K562 (cell line): ENCODE data around the gene TRIM77. TPM values are rescaled to one million over a fixed set of nuclear protein-coding genes. Genes with fewer than 3 reads are reported as not detected.
"Not testable (repeated sequence)": the region's sequence is repeated elsewhere in the genome, so short reads cannot be mapped to it uniquely, and the experiment has no call there.

Experiments used
- ATAC-seq: fragments of 200-7000 bp; cut with Tn5 transposase; 3 replicates; pipeline ENCODE4 v1.9.1; 2020; ENCODE audit warnings: moderate library complexity
- BruUV-seq: library from RNA; stranded (reverse); fragments of 400-500 nt; replicated peaks from 2 replicates; lab custom pipeline; 2021; lab: Mats Ljungman, UMichigan
- CTCF ChIA-PET: fragments of 300-600 bp; formaldehyde crosslinking; extraction: SDS; loops from one replicate; lab custom pipeline; 2021; ENCODE audit warnings: low intra/inter-chr PET ratio; lab: Yijun Ruan, JAX
- POLR2A ChIA-PET: fragments of 300-600, 350-650 bp; sonication (Branson Sonifier 250); formaldehyde crosslinking; extraction: SDS; loops from one replicate; lab custom pipeline; 2021; ENCODE audit warnings: antibody characterized with exemption, inconsistent platforms; lab: Yijun Ruan, JAX
- DNase-seq, 4 experiments: peaks; one replicate each; pipeline versions ENCODE4 v3.0.0 to v3.0.0-alpha.2; 2011 to 2018; ENCODE audit warnings: low spot score in 3 of 4, mixed read lengths in 3 of 4; ENCODE audit errors: extremely low read depth in 1 of 4
- FAIRE-seq: peaks from 2 replicates; lab custom pipeline; 2011; peaks lifted over from hg19 to GRCh38; lab: Jason Lieb, UNC
- H2AFZ ChIP-seq: 2 replicates; pipeline ENCODE4 v1.6.0; 2011; ENCODE audit warnings: low read depth, low read length, control low read depth, inconsistent platforms
- H3K27ac ChIP-seq: fragments of 200-600 bp; 3 replicates; pipeline ENCODE4 v1.8.0; 2011; ENCODE audit warnings: low read depth, mild to moderate bottlenecking, control low read depth, inconsistent platforms, low read length, moderate library complexity, mixed read lengths; ENCODE audit errors: extremely low read depth
- H3K27me3 ChIP-seq, 2 experiments: fragments of 300-600 bp in 1 of 2; 2 replicates in 1 of 2; 3 replicates in 1 of 2; pipeline versions ENCODE4 v1.6.0 to v1.8.0; 2011; ENCODE audit warnings: inconsistent platforms in 2 of 2, low read length in 2 of 2, mild to moderate bottlenecking in 1 of 2, mixed read lengths in 1 of 2, moderate library complexity in 1 of 2; ENCODE audit not compliant: control insufficient read depth in 2 of 2, insufficient read depth in 2 of 2
- H3K36me3 ChIP-seq: fragments of 300-600 bp; 3 replicates; pipeline ENCODE4 v1.8.0; 2011; ENCODE audit warnings: mild to moderate bottlenecking, low read length, inconsistent platforms; ENCODE audit not compliant: control insufficient read depth, insufficient read depth
- H3K4me1 ChIP-seq, 2 experiments: fragments of 200-600 bp in 1 of 2; replicated peaks in 1 of 2; 2 replicates in 1 of 2; 3 replicates in 1 of 2; pipeline versions ENCODE4 v1.5.1 to v1.8.0; 2011; ENCODE audit warnings: inconsistent platforms in 2 of 2, low read length in 2 of 2, mild to moderate bottlenecking in 1 of 2, mixed read lengths in 1 of 2, moderate library complexity in 1 of 2; ENCODE audit not compliant: control insufficient read depth in 2 of 2, insufficient read depth in 2 of 2
- H3K4me2 ChIP-seq: 2 replicates; pipeline ENCODE4 v1.6.1; 2011; ENCODE audit warnings: low read length, control low read depth, inconsistent platforms, mixed read lengths; ENCODE audit not compliant: insufficient read depth
- H3K4me3 ChIP-seq: fragments of 200-600 bp; sonication (generic), shearing (Covaris generic); 2 replicates; pipeline ENCODE4 v1.5.1; 2016; ENCODE audit warnings: control low read depth, inconsistent platforms
- H3K79me2 ChIP-seq: fragments of 200-600 bp; 3 replicates; pipeline ENCODE4 v1.8.0; 2011; ENCODE audit warnings: low read length, inconsistent platforms; ENCODE audit not compliant: control insufficient read depth, insufficient read depth
- H3K9ac ChIP-seq, 2 experiments: 2 replicates each; pipeline versions ENCODE4 v1.6.0 to v1.6.1; 2011; ENCODE audit warnings: low read depth in 2 of 2, low read length in 2 of 2, control low read depth in 1 of 2, inconsistent platforms in 1 of 2, mild to moderate bottlenecking in 1 of 2, mixed read lengths in 1 of 2; ENCODE audit not compliant: insufficient read depth in 1 of 2
- H3K9me1 ChIP-seq: one replicate; pipeline ENCODE4 v1.6.0; 2011; ENCODE audit warnings: inconsistent platforms, mild to moderate bottlenecking, low read length, moderate library complexity; ENCODE audit not compliant: control insufficient read depth, insufficient read depth
- H3K9me3 ChIP-seq: replicated peaks from 2 replicates; pipeline ENCODE4 v1.5.1; 2011; ENCODE audit warnings: low read depth, low read length, inconsistent platforms; ENCODE audit not compliant: control insufficient read depth, insufficient read depth
- H4K20me1 ChIP-seq: replicated peaks from 2 replicates; pipeline ENCODE4 v1.6.1; 2011; ENCODE audit warnings: low read length, inconsistent platforms, mixed read lengths; ENCODE audit not compliant: control insufficient read depth, insufficient read depth
- RAD21 ChIP-seq, 2 experiments: fragments of 250-450 bp in 1 of 2; fragments of 450-650 bp in 1 of 2; sonication (Bioruptor Pico) in 1 of 2; formaldehyde crosslinking in 1 of 2; IDR thresholded peaks in 1 of 2; conservative IDR thresholded peaks in 1 of 2; 2 replicates each; pipeline versions ENCODE4 v1.4.0 to v1.8.0; 2020 to 2022; ENCODE audit warnings: mild to moderate bottlenecking in 2 of 2, moderate library complexity in 1 of 2
- WGBS: fragments of 100-300 bp; shearing (Covaris generic); methylation state at CpG from one replicate; pipeline ENCODE4 v1.1.6; 2016; ENCODE audit warnings: low coverage, mixed read lengths; ENCODE audit not compliant: insufficient coverage; ENCODE audit errors: missing lambda C conversion rate; 5-methylcytosine and 5-hydroxymethylcytosine counted together
- in situ Hi-C: fragments of 300-500 bp; cut with MboI; formaldehyde crosslinking; loops from 4 replicates; pipeline ENCODE4 v1.15.0; 2018; ENCODE audit warnings: inconsistent platforms, mixed read lengths
- intact Hi-C: fragments of 100-400 bp; cut with micrococcal nuclease; formaldehyde crosslinking; loops from 2 replicates; pipeline ENCODE4 v1.14.2; 2022
- polyA plus RNA-seq, 8 experiments: library from polyadenylated mRNA; depleted of rRNA in 4 of 8; stranded (reverse) in 5 of 8; unstranded in 3 of 8; fragments of >200 nt; fragmentation: Nextera tagmentation in 2 of 8; fragmentation: Illumina TruSeq in 1 of 8; extraction: Ambion mirVana in 2 of 8; extraction: Trizol in 1 of 8; gene quantifications; 2 replicates each; pipeline versions ENCODE4 v1.2.1 to v1.2.3, GENCODE V29; 2011 to 2014; ENCODE audit warnings: inconsistent platforms in 1 of 8, missing spikeins in 1 of 8
- total RNA-seq, 7 experiments: library from RNA; depleted of rRNA in 6 of 7; stranded (reverse); fragments of >200 nt in 6 of 7; fragmentation: Illumina TruSeq in 2 of 7; extraction: Trizol in 2 of 7; gene quantifications; 2 replicates each; pipeline versions ENCODE4 v1.2.1 to v1.2.3, GENCODE V29; 2011 to 2021; ENCODE audit warnings: low replicate concordance in 1 of 7

The TRIM77 gene
- total and polyA plus RNA-seq, 9 of the 15 experiments (the other 6 are each of a cell fraction or from before 2014, with no cell fraction given), result not detected

GRCh38 chr11:89673380-89673779, 36.7 kb upstream of the TRIM77 start:
- H3K4me3 ChIP-seq, CTCF ChIA-PET, H3K27me3 ChIP-seq, H4K20me1 ChIP-seq, H2AFZ ChIP-seq, H3K9me3 ChIP-seq, POLR2A ChIA-PET, BruUV-seq, H3K79me2 ChIP-seq, H3K9ac ChIP-seq, H3K36me3 ChIP-seq, DNase-seq, H3K4me1 ChIP-seq, H3K9me1 ChIP-seq, H3K27ac ChIP-seq, H3K4me2 ChIP-seq, ATAC-seq, FAIRE-seq, intact Hi-C loops, in situ Hi-C loops: not testable (repeated sequence)
- 4% methylated on average over 2 of the region's 2 CpGs for WGBS

- H3K27ac ChIP-seq, POLR2A ChIA-PET, H3K9me1 ChIP-seq, H3K9me3 ChIP-seq, CTCF ChIA-PET, H3K4me3 ChIP-seq, H3K36me3 ChIP-seq, H3K4me2 ChIP-seq, BruUV-seq, H3K9ac ChIP-seq, in situ Hi-C loops, H3K79me2 ChIP-seq, H3K27me3 ChIP-seq, H2AFZ ChIP-seq, ATAC-seq, DNase-seq, FAIRE-seq, intact Hi-C loops, H4K20me1 ChIP-seq, H3K4me1 ChIP-seq: not testable (repeated sequence)
- TF ChIP-seq RAD21 (CRISPR knock-in tag; conservative IDR thresholded peaks at IDR 0.05 in 1 of 2, IDR thresholded peaks at IDR 0.05 in 1 of 2), result peak in 1 of 2 experiments; percentile 29; a peak in 2 of 4 replicates
- WGBS, result 0% methylated on average over 2 of the region's 2 CpGs
Measured at GRCh38 chr11:89675383-89675782, 34.7 kb upstream of the TRIM77 start.
